H9 (cell line): ENCODE measurements around the gene AMOTL1. TPM values are rescaled to one million over a fixed set of nuclear protein-coding genes. Genes with fewer than 3 reads are reported as not detected.

ENCODE experiments used
- DNase-seq: peaks from one replicate; pipeline ENCODE4 v3.0.0-alpha.2; 2017
- H2AFZ ChIP-seq: one replicate; pipeline ENCODE4 v1.6.1; 2013; ENCODE audit warnings: mild to moderate bottlenecking, low read length, control low read depth, moderate library complexity
- H2AK5ac ChIP-seq: 2 replicates; pipeline ENCODE4 v1.6.1; 2013; ENCODE audit warnings: low read length, control low read depth, mixed read lengths; ENCODE audit not compliant: insufficient read length
- H2BK120ac ChIP-seq: one replicate; pipeline ENCODE4 v1.6.1; 2013; ENCODE audit warnings: low read depth, mild to moderate bottlenecking, low read length, control low read depth, inconsistent platforms; ENCODE audit not compliant: poor library complexity, severe bottlenecking
- H2BK12ac ChIP-seq: 2 replicates; pipeline ENCODE4 v1.6.1; 2013; ENCODE audit warnings: low read length, control low read depth, mixed read lengths, low read depth; ENCODE audit not compliant: insufficient read length
- H2BK15ac ChIP-seq: 2 replicates; pipeline ENCODE4 v1.6.1; 2013; ENCODE audit warnings: low read depth, low read length, control low read depth
- H2BK20ac ChIP-seq: one replicate; pipeline ENCODE4 v1.6.1; 2013; ENCODE audit warnings: low read depth, mild to moderate bottlenecking, low read length, control low read depth, inconsistent platforms; ENCODE audit not compliant: poor library complexity, severe bottlenecking
- H2BK5ac ChIP-seq: 2 replicates; pipeline ENCODE4 v1.6.1; 2013; ENCODE audit warnings: low read length, control low read depth, mixed read lengths; ENCODE audit not compliant: insufficient read length
- H3K14ac ChIP-seq: 2 replicates; pipeline ENCODE4 v1.6.1; 2013; ENCODE audit warnings: low read length, control low read depth; ENCODE audit not compliant: insufficient read depth
- H3K18ac ChIP-seq: 2 replicates; pipeline ENCODE4 v1.6.1; 2013; ENCODE audit warnings: low read depth, mild to moderate bottlenecking, mixed read lengths, low read length, control low read depth; ENCODE audit not compliant: insufficient read length
- H3K23ac ChIP-seq: 2 replicates; pipeline ENCODE4 v1.6.1; 2013; ENCODE audit warnings: low read length, control low read depth, mixed read lengths, low read depth; ENCODE audit not compliant: insufficient read length
- H3K23me2 ChIP-seq: 2 replicates; pipeline ENCODE4 v1.6.1; 2013; ENCODE audit warnings: low read depth, mild to moderate bottlenecking, mixed read lengths, low read length, control low read depth; ENCODE audit not compliant: insufficient read length, poor library complexity, severe bottlenecking
- H3K27ac ChIP-seq: 2 replicates; pipeline ENCODE4 v1.5.1; 2013; ENCODE audit warnings: low read length, control low read depth, mixed read lengths, low read depth; ENCODE audit not compliant: insufficient read length
- H3K27me3 ChIP-seq: 2 replicates; pipeline ENCODE4 v1.6.1; 2013; ENCODE audit warnings: low read length, control low read depth, inconsistent platforms; ENCODE audit not compliant: insufficient read depth
- H3K4ac ChIP-seq: 2 replicates; pipeline ENCODE4 v1.6.1; 2013; ENCODE audit warnings: low read depth, mild to moderate bottlenecking, control low read depth, inconsistent platforms, low read length, moderate library complexity
- H3K4me1 ChIP-seq: 2 replicates; pipeline ENCODE4 v1.6.1; 2013; ENCODE audit warnings: low read length, control low read depth, inconsistent platforms; ENCODE audit not compliant: insufficient read depth
- H3K4me2 ChIP-seq: 2 replicates; pipeline ENCODE4 v1.6.1; 2013; ENCODE audit warnings: low read length, control low read depth, mixed read lengths; ENCODE audit not compliant: insufficient read length, insufficient read depth
- H3K56ac ChIP-seq: 2 replicates; pipeline ENCODE4 v1.6.1; 2013; ENCODE audit warnings: low read depth, mild to moderate bottlenecking, mixed read lengths, low read length, control low read depth; ENCODE audit not compliant: insufficient read length
- H3K79me1 ChIP-seq: 2 replicates; pipeline ENCODE4 v1.6.1; 2013; ENCODE audit warnings: low read depth, mild to moderate bottlenecking, moderate library complexity, low read length, control low read depth, inconsistent platforms; ENCODE audit not compliant: insufficient read depth, poor library complexity, severe bottlenecking
- H3K79me2 ChIP-seq: 2 replicates; pipeline ENCODE4 v1.6.1; 2013; ENCODE audit warnings: low read length, control low read depth, inconsistent platforms; ENCODE audit not compliant: insufficient read depth
- H3K9ac ChIP-seq: 2 replicates; pipeline ENCODE4 v1.6.1; 2013; ENCODE audit warnings: low read length, control low read depth, mixed read lengths; ENCODE audit not compliant: insufficient read length; ENCODE audit errors: extremely low read depth
- H3K9me3 ChIP-seq: one replicate; pipeline ENCODE4 v1.6.1; 2013; ENCODE audit warnings: low read depth, low read length, inconsistent platforms; ENCODE audit not compliant: control insufficient read depth
- H3T11ph ChIP-seq: one replicate; pipeline ENCODE4 v1.6.1; 2013; ENCODE audit warnings: mild to moderate bottlenecking, low read length, control low read depth, inconsistent platforms
- H4K20me1 ChIP-seq: one replicate; pipeline ENCODE4 v1.6.1; 2013; ENCODE audit not compliant: control insufficient read depth, insufficient read length, insufficient read depth
- H4K5ac ChIP-seq: 2 replicates; pipeline ENCODE4 v1.6.1; 2013; ENCODE audit warnings: low read depth, mild to moderate bottlenecking, mixed read lengths, low read length, control low read depth; ENCODE audit not compliant: insufficient read length
- H4K8ac ChIP-seq: replicated peaks from 2 replicates; pipeline ENCODE4 v1.6.1; 2013; ENCODE audit warnings: low read length, control low read depth, mixed read lengths, low read depth; ENCODE audit not compliant: insufficient read length
- H4K91ac ChIP-seq: 2 replicates; pipeline ENCODE4 v1.6.1; 2013; ENCODE audit warnings: low read depth, mild to moderate bottlenecking, moderate library complexity, mixed read lengths, low read length, control low read depth; ENCODE audit not compliant: insufficient read length
- H3K27ac Mint-ChIP-seq, 3 experiments: 2 replicates in 2 of 3; 3 replicates in 1 of 3; pipeline ENCODE4 v1.8.0; 2020 to 2021; ENCODE audit warnings: mixed read lengths in 3 of 3, mild to moderate bottlenecking in 1 of 3, moderate library complexity in 1 of 3
- H3K27me3 Mint-ChIP-seq: 2 replicates; pipeline ENCODE4 v1.8.0; 2021; ENCODE audit warnings: low read depth, mild to moderate bottlenecking, moderate library complexity, mixed read lengths
- H3K36me3 Mint-ChIP-seq, 3 experiments: 2 replicates in 2 of 3; 3 replicates in 1 of 3; pipeline ENCODE4 v1.8.0; 2020 to 2021; ENCODE audit warnings: low read depth in 3 of 3, mixed read lengths in 3 of 3; ENCODE audit not compliant: insufficient read depth in 1 of 3
- H3K4me1 Mint-ChIP-seq, 2 experiments: 2 replicates each; pipeline ENCODE4 v1.8.0; 2020; ENCODE audit warnings: mixed read lengths in 2 of 2
- H3K4me3 Mint-ChIP-seq, 2 experiments: 2 replicates in 1 of 2; 3 replicates in 1 of 2; pipeline ENCODE4 v1.8.0; 2020 to 2021; ENCODE audit warnings: mild to moderate bottlenecking in 2 of 2, mixed read lengths in 2 of 2, moderate library complexity in 1 of 2
- H3K9me3 Mint-ChIP-seq, 2 experiments: 2 replicates in 1 of 2; 3 replicates in 1 of 2; pipeline ENCODE4 v1.8.0; 2020; ENCODE audit warnings: mild to moderate bottlenecking in 2 of 2, mixed read lengths in 2 of 2, moderate library complexity in 1 of 2
- CTCF ChIP-seq: fragments of 200-600 bp; sonication (generic); conservative IDR thresholded peaks from 3 replicates; pipeline ENCODE4 v1.8.0; 2021; ENCODE audit warnings: antibody characterized with exemption, mild to moderate bottlenecking
- WGBS: extraction: QIAGEN DNeasy Blood & Tissue Kit; methylation state at CpG from one replicate; pipeline ENCODE4 v1.1.7; 2013; ENCODE audit warnings: missing lambda C conversion rate, low lambda C conversion rate, mixed read lengths; ENCODE audit not compliant: insufficient read length; ENCODE audit errors: extremely low coverage; 5-methylcytosine and 5-hydroxymethylcytosine counted together
- total RNA-seq: library from RNA; stranded (reverse); gene quantifications from 2 replicates; pipeline ENCODE4 v1.2.1, GENCODE V29; 2021

Gene AMOTL1
- total RNA-seq, 1 experiment from 2014 or later: 18.5 TPM

GRCh38 chr11:94782446-94782845 is 14.3 kb downstream of the AMOTL1 start:
- Histone ChIP-seq H3T11ph (no peak overlapping the region), H3K56ac (no peak overlapping the region), H3K9ac (no peak overlapping the region), H3K23me2 (no peaks in the 10 kb centered on the region), H3K23ac (no peak overlapping the region), H4K8ac (no peak overlapping the region), H3K4me2 (no peak overlapping the region), H3K79me1 (peaks cover 5% of the 10 kb centered on the region), H4K5ac (no peak overlapping the region), H2AK5ac (no peak overlapping the region), H2BK120ac (no peak overlapping the region), H2BK5ac (no peak overlapping the region), H3K18ac (no peak overlapping the region), H3K4me1 (no peaks in the 10 kb centered on the region; the same call in none of the 2 replicates), H3K14ac (no peak overlapping the region), H3K79me2 (peaks cover 3% of the 10 kb centered on the region; the same call in 1 of the 2 replicates), H4K20me1 (no peaks in the 10 kb centered on the region), H3K4ac (no peak overlapping the region), H2AFZ (no peak overlapping the region), H2BK15ac (no peak overlapping the region), H3K27me3 (no peaks in the 10 kb centered on the region), H2BK20ac (no peak overlapping the region), H3K9me3 (no peaks in the 10 kb centered on the region), H4K91ac (no peak overlapping the region), H2BK12ac (no peak overlapping the region), H3K27ac (no peak overlapping the region)
- Mint-ChIP-seq H3K4me3 (no peak overlapping the region; a peak in 1 of 5 replicates), H3K27me3 (no peaks in the 10 kb centered on the region), H3K27ac (no peak overlapping the region), H3K36me3 (no peaks in the 10 kb centered on the region; a peak in 1 of 7 replicates), H3K9me3 (no peaks in the 10 kb centered on the region), H3K4me1 (peaks cover 28 to 36% of the 10 kb centered on the region in 2 experiments)
- WGBS: no CpG with 5 or more reads among the region's 1 CpG
- no peak for DNase-seq
- no peak for TF ChIP-seq CTCF
